SK-N-SH (cell line): ENCODE measurements around the gene USH1C. TPM values are rescaled to one million over a fixed set of nuclear protein-coding genes. Genes with fewer than 3 reads are reported as not detected.

Experiments
- CTCF ChIA-PET: fragments of 300-600, 350-600 bp; formaldehyde crosslinking; extraction: SDS; loops from one replicate; lab custom pipeline; 2021; lab: Yijun Ruan, JAX
- POLR2A ChIA-PET: fragments of 350-600 bp; sonication (Branson Sonifier 250); formaldehyde crosslinking; extraction: SDS; loops from one replicate; lab custom pipeline; 2020; ENCODE audit warnings: antibody characterized with exemption, inconsistent platforms; lab: Yijun Ruan, JAX
- DNase-seq: peaks from one replicate; pipeline ENCODE4 v3.0.0; 2012
- H2AFZ ChIP-seq: fragments of 200-600 bp; sonication (generic); 2 replicates; pipeline ENCODE4 v1.8.1; 2016; ENCODE audit warnings: antibody characterized with exemption, mild to moderate bottlenecking, low read depth
- H3F3A ChIP-seq: fragments of 200-600 bp; sonication (generic); replicated peaks from 2 replicates; pipeline ENCODE3; 2016; ENCODE audit warnings: antibody characterized with exemption, mild to moderate bottlenecking; ENCODE audit not compliant: insufficient read depth
- H3K27ac ChIP-seq, 2 experiments: fragments of 200-500 bp in 1 of 2; fragments of 200-600 bp in 1 of 2; sonication (Bioruptor generic) in 1 of 2; sonication (generic), shearing (Covaris generic) in 1 of 2; 2 replicates each; pipeline versions ENCODE4 v1.5.1 to v1.6.1; 2014 to 2016; ENCODE audit warnings: low read depth in 2 of 2, inconsistent platforms in 1 of 2, low read length in 1 of 2, mild to moderate bottlenecking in 1 of 2, mixed read lengths in 1 of 2
- H3K27me3 ChIP-seq: fragments of 200-600 bp; sonication (generic), shearing (Covaris generic); 2 replicates; pipeline ENCODE4 v1.6.1; 2016; ENCODE audit warnings: mixed run types; ENCODE audit not compliant: insufficient read depth
- H3K36me3 ChIP-seq, 2 experiments: fragments of 200-500 bp in 1 of 2; fragments of 200-600 bp in 1 of 2; sonication (Bioruptor generic) in 1 of 2; sonication (generic) in 1 of 2; replicated peaks in 1 of 2; 2 replicates each; pipeline versions ENCODE3 to v1.5.1; 2014 to 2016; ENCODE audit warnings: low read length in 1 of 2, mild to moderate bottlenecking in 1 of 2; ENCODE audit not compliant: insufficient read depth in 2 of 2, control insufficient read depth in 1 of 2
- H3K4me1 ChIP-seq, 2 experiments: fragments of 200-500 bp in 1 of 2; fragments of 200-600 bp in 1 of 2; sonication (Bioruptor generic) in 1 of 2; sonication (generic), shearing (Covaris generic) in 1 of 2; 2 replicates each; pipeline versions ENCODE4 v1.5.1 to v1.6.1; 2014 to 2016; ENCODE audit warnings: low read depth in 1 of 2, low read length in 1 of 2, mixed run types in 1 of 2; ENCODE audit not compliant: insufficient read depth in 2 of 2, control insufficient read depth in 1 of 2
- H3K4me2 ChIP-seq: fragments of 200-600 bp; sonication (generic), shearing (Covaris generic); 2 replicates; pipeline ENCODE4 v1.6.1; 2017; ENCODE audit warnings: mixed run types
- H3K4me3 ChIP-seq, 2 experiments: fragments of 200-500 bp in 1 of 2; fragments of 200-600 bp in 1 of 2; sonication (Bioruptor generic) in 1 of 2; sonication (generic), shearing (Covaris generic) in 1 of 2; 2 replicates each; pipeline versions ENCODE4 v1.5.1 to v1.8.1; 2014 to 2016; ENCODE audit warnings: low read depth in 2 of 2, inconsistent platforms in 1 of 2, low read length in 1 of 2, mild to moderate bottlenecking in 1 of 2, mixed read lengths in 1 of 2, moderate library complexity in 1 of 2
- H3K79me2 ChIP-seq: fragments of 200-600 bp; sonication (generic); 2 replicates; pipeline ENCODE4 v1.8.1; 2017; ENCODE audit warnings: mild to moderate bottlenecking; ENCODE audit not compliant: insufficient read depth
- H3K9ac ChIP-seq: fragments of 200-600 bp; sonication (generic); 2 replicates; pipeline ENCODE4 v1.6.1; 2017; ENCODE audit warnings: mixed run types
- H3K9me2 ChIP-seq: fragments of 200-600 bp; sonication (generic); 2 replicates; pipeline ENCODE4 v1.6.1; 2017; ENCODE audit warnings: mixed run types
- H3K9me3 ChIP-seq: fragments of 200-600 bp; sonication (generic); 2 replicates; pipeline ENCODE4 v1.6.1; 2017; ENCODE audit warnings: mixed run types, mild to moderate bottlenecking, moderate library complexity
- H4K20me1 ChIP-seq: fragments of 200-600 bp; sonication (generic); 2 replicates; pipeline ENCODE4 v1.6.1; 2017; ENCODE audit warnings: mild to moderate bottlenecking, mixed run types; ENCODE audit not compliant: insufficient read depth
- EZH2phosphoT487 ChIP-seq: fragments of 200-600 bp; sonication (generic); IDR thresholded peaks from 2 replicates; pipeline ENCODE4 v1.6.1; 2017; ENCODE audit warnings: low read depth, mixed run types, mild to moderate bottlenecking, antibody characterized with exemption, moderate library complexity, borderline replicate concordance
- FOXJ3 ChIP-seq: sonication (generic); formaldehyde crosslinking; IDR thresholded peaks from 2 replicates; pipeline ENCODE4 v1.5.1; 2020; ENCODE audit warnings: mild to moderate bottlenecking, missing genetic modification reagents
- FOXM1 ChIP-seq: IDR thresholded peaks from 2 replicates; pipeline ENCODE4 v1.4.0; 2012; ENCODE audit warnings: low read depth, mild to moderate bottlenecking
- IRF3 ChIP-seq: fragments of 150-350 bp; IDR thresholded peaks from 2 replicates; pipeline ENCODE4 v1.6.1; 2016; ENCODE audit warnings: mild to moderate bottlenecking, low read depth, low read length
- JUND ChIP-seq: IDR thresholded peaks from 2 replicates; pipeline ENCODE4 v1.4.0; 2012
- MAX ChIP-seq: IDR thresholded peaks from 2 replicates; pipeline ENCODE4 v1.4.0; 2012; ENCODE audit warnings: low read depth
- MEF2A ChIP-seq: IDR thresholded peaks from 2 replicates; pipeline ENCODE4 v1.4.0; 2012; ENCODE audit warnings: low read depth, borderline replicate concordance
- MXI1 ChIP-seq: IDR thresholded peaks from 2 replicates; pipeline ENCODE4 v1.6.1; 2012; ENCODE audit warnings: mild to moderate bottlenecking, low read depth, low read length, improper control_type of control experiment
- NFIC ChIP-seq: IDR thresholded peaks from 2 replicates; pipeline ENCODE4 v1.4.0; 2012; ENCODE audit warnings: borderline replicate concordance
- NRF1 ChIP-seq: IDR thresholded peaks from 2 replicates; pipeline ENCODE4 v1.6.1; 2012; ENCODE audit warnings: low read depth, mild to moderate bottlenecking, low read length
- RAD21 ChIP-seq: IDR thresholded peaks from 2 replicates; pipeline ENCODE4 v1.6.1; 2012; ENCODE audit warnings: mild to moderate bottlenecking, low read length
- RFX5 ChIP-seq: IDR thresholded peaks from 2 replicates; pipeline ENCODE4 v1.6.1; 2012; ENCODE audit warnings: mild to moderate bottlenecking, improper control_type of control experiment, low read length
- RXRA ChIP-seq: IDR thresholded peaks from 2 replicates; pipeline ENCODE4 v1.4.0; 2012; ENCODE audit warnings: low read depth, mild to moderate bottlenecking, borderline replicate concordance
- SIN3A ChIP-seq: IDR thresholded peaks from 2 replicates; pipeline ENCODE4 v1.6.1; 2012; ENCODE audit warnings: low read depth, mild to moderate bottlenecking, low read length, moderate library complexity, borderline replicate concordance
- USF1 ChIP-seq: IDR thresholded peaks from 2 replicates; pipeline ENCODE4 v1.4.0; 2012; ENCODE audit warnings: low read depth, borderline replicate concordance
- YY1 ChIP-seq: IDR thresholded peaks from 2 replicates; pipeline ENCODE4 v1.4.0; 2012; ENCODE audit warnings: low read depth, mild to moderate bottlenecking
- ZBTB33 ChIP-seq: IDR thresholded peaks from 2 replicates; pipeline ENCODE4 v1.4.0; 2012; ENCODE audit warnings: low read depth, borderline replicate concordance
- WGBS: methylation state at CpG from one replicate; pipeline ENCODE4 v1.1.6; 2017; ENCODE audit warnings: low lambda C conversion rate; 5-methylcytosine and 5-hydroxymethylcytosine counted together
- polyA plus RNA-seq, 3 experiments: library from polyadenylated mRNA; depleted of rRNA; stranded (reverse); fragments of >200 nt; gene quantifications; 2 replicates each; pipeline ENCODE4 v1.2.3, GENCODE V29; 2012
- TF ChIP-seq, protein P1 (sequence below): fragments of 150-350 bp; IDR thresholded peaks from 2 replicates; pipeline ENCODE4 v1.6.1; 2017; ENCODE audit warnings: antibody characterized with exemption, low read length, low read depth, borderline replicate concordance
- TF ChIP-seq, protein P2 (sequence below): fragments of 200-600 bp; sonication (generic); IDR thresholded peaks from 2 replicates; pipeline ENCODE4 v1.6.1; 2017; ENCODE audit warnings: antibody characterized with exemption, mild to moderate bottlenecking, moderate library complexity
- TF ChIP-seq, protein P3 (sequence below): IDR thresholded peaks from 2 replicates; pipeline ENCODE4; 2012

Gene USH1C
- polyA plus RNA-seq, 1 of the 3 experiments (the other 2 are of a cell fraction): not detected

DNA sequence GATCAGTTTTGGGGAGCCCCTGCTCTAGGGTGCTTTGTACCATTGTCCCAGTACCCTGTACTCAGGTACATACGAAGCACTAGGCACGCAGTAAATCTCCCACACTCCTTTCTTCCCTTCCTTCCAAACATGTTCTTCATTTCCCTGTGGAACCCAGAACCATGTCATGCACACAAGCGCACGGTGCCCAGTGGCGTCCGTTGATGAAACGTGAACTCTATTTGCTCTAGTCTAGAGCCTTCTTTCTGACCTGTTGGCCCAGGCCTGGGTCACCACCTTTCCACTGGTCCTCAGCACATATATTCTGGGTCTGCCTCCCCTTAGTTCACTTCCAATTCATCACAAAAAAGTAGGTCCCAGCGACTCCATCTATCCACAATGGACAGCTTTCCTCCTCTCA, 7.0 kb downstream of the USH1C start:
- Histone ChIP-seq H3K4me3 (no peak overlapping the region), H3K9me3 (no peaks in the 10 kb centered on the region), H3K9me2 (no peaks in the 10 kb centered on the region), H3F3A (no peaks in the 10 kb centered on the region), H4K20me1 (no peaks in the 10 kb centered on the region), H3K27me3 (no peaks in the 10 kb centered on the region; the same call in 1 of the 2 replicates), H3K4me1 (no peaks in the 10 kb centered on the region), H3K79me2 (no peaks in the 10 kb centered on the region), H3K4me2 (no peak overlapping the region), H3K27ac (no peak overlapping the region), H2AFZ (no peak overlapping the region), H3K9ac (no peak overlapping the region), H3K36me3 (no peaks in the 10 kb centered on the region)
- TF ChIP-seq RAD21 (no peak), IRF3 (no peak), RXRA (no peak), YY1 (no peak), NRF1 (no peak), JUND (no peak), USF1 (no peak), FOXM1 (no peak), MAX (no peak), RFX5 (no peak), MXI1 (no peak), SIN3A (no peak), FOXJ3 (CRISPR knock-in tag) (no peak), MEF2A (no peak), EZH2phosphoT487 (no peak), NFIC (no peak), ZBTB33 (no peak)
- TF ChIP-seq, protein P1, sequence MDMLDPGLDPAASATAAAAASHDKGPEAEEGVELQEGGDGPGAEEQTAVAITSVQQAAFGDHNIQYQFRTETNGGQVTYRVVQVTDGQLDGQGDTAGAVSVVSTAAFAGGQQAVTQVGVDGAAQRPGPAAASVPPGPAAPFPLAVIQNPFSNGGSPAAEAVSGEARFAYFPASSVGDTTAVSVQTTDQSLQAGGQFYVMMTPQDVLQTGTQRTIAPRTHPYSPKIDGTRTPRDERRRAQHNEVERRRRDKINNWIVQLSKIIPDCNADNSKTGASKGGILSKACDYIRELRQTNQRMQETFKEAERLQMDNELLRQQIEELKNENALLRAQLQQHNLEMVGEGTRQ: no peak
- TF ChIP-seq, protein P2, sequence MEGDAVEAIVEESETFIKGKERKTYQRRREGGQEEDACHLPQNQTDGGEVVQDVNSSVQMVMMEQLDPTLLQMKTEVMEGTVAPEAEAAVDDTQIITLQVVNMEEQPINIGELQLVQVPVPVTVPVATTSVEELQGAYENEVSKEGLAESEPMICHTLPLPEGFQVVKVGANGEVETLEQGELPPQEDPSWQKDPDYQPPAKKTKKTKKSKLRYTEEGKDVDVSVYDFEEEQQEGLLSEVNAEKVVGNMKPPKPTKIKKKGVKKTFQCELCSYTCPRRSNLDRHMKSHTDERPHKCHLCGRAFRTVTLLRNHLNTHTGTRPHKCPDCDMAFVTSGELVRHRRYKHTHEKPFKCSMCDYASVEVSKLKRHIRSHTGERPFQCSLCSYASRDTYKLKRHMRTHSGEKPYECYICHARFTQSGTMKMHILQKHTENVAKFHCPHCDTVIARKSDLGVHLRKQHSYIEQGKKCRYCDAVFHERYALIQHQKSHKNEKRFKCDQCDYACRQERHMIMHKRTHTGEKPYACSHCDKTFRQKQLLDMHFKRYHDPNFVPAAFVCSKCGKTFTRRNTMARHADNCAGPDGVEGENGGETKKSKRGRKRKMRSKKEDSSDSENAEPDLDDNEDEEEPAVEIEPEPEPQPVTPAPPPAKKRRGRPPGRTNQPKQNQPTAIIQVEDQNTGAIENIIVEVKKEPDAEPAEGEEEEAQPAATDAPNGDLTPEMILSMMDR: no peak
- TF ChIP-seq, protein P3, sequence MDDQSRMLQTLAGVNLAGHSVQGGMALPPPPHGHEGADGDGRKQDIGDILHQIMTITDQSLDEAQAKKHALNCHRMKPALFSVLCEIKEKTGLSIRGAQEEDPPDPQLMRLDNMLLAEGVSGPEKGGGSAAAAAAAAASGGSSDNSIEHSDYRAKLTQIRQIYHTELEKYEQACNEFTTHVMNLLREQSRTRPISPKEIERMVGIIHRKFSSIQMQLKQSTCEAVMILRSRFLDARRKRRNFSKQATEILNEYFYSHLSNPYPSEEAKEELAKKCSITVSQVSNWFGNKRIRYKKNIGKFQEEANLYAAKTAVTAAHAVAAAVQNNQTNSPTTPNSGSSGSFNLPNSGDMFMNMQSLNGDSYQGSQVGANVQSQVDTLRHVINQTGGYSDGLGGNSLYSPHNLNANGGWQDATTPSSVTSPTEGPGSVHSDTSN: no peak
- WGBS: 64% methylated on average over 8 of the region's 8 CpGs
- DNase-seq: no peak
- ChIA-PET POLR2A (no interaction called here), CTCF (interaction anchor here (1.0 to 28.1 kb wide), 2 partner anchors 9 to 30 kb away, joined by 4 to 499 read pairs; no protein-coding TSS in a partner anchor)
